Dermis blood vessel endothelial cell (primary cell): Measurements from ENCODE around the gene EXOC4. TPM values are rescaled to one million over a fixed set of nuclear protein-coding genes. Genes with fewer than 3 reads are reported as not detected.

Source experiments
- DNase-seq: peaks from one replicate; pipeline ENCODE4 v3.0.0; 2010
- total RNA-seq: library from RNA; depleted of rRNA; stranded (reverse); fragments of >200 nt; gene quantifications from 2 replicates; pipeline ENCODE4 v1.2.3, GENCODE V29; 2014

EXOC4 gene
- total RNA-seq, 1 donor from 2014 or later, result 112 TPM

DNA sequence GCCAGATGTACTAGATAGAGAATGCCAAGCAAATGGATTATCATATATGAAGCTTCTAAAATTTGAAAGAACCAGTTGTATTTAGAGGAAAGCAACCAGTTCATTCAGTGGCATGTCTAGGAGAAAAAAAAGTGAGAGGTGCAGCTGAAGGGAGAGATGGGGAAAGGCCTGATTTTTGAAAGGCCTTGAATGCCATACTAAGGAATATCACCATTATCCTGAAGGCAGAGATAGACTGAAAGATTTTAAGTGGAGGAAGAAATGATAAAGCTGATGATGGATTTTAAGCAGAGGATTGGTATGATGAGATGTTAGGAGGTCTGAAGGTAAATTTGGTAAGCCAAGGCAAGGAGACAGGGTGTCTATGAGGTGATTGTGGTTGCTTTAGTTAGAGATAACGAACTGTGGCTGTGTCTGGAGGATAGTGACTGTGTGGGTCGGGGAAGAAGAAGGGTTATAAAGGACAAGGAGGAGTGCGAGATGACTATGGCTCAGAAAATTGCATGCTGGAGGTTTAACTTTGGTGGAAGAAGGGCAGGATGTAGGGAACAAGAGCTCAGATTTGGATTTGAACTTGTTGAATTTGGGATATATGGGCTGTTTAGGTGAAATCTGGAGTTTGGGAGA, 330.8 kb downstream of the EXOC4 start:
- DNase-seq, result no peak

DNA sequence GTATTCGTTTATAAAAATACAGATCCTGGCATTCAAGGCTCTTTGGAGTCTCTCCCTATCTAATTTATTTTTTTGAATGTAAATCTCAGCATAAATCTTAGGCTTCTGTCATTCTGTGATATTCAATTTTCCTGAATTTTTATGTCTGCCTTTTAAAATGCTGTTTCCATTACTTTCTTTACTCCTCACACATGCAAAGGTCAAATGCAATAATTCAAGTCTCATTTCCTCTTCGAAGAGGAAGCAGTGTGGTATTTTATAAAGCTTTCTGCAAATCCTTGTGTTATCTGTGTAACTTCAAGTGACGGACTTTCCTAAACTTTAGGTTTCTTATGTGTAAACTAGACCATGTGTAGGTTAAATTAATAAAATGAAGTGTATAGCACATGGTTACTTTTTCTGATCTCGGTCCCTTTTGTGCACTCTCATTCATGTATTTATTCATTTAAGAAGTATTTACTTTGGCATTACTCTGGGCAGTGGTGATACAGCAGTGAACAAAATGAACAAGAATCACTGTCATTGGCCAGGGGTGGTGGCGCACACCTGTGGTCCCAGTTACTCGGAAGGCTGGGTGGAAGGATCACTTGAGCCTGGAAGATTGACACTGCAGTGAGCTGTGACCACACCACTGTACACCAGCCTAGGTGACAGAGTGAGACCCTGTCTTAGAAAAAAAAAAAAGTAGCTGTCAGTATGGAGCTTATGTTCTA, 332.2 kb downstream of the EXOC4 start:
- no peak for DNase-seq

DNA sequence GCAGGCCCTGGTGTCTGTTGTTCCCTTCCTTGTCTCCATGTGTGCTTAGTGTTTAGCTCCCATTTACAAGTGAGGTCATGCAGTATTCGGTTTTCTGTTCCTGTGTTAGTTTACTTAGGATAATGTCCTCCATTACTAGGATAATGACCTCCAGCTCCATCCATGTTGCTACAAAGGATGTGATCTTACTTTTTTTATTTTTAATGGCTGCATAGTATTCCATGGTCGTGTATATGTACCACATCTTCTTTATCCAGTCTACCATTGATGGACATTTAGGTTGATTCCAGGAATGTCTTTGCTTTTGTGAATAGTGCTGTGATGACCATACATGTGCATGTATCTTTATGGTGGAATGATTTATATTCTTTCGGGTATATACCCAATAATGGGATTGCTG, 333.4 kb downstream of the EXOC4 start:
- DNase-seq, result no peak

DNA sequence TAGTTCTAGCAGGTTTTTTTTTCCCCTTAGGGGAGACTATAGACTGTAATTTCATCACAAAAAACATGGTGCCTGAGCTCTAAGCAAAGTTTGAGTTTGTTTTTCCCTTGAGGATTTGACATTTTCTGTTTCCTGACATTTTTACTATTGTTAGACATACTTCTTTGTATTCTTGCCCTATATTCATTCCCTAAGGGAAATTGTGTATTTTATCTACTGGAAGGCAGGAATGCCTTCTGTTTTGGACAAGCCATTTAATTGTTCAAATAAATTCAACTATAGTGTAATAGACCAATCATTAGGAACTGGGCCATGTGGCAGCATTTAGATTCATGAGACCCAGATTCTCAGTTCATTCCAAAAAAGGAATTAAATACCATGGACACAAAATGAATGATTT, 335.0 kb downstream of the EXOC4 start:
- DNase-seq, result peak; percentile 26

DNA sequence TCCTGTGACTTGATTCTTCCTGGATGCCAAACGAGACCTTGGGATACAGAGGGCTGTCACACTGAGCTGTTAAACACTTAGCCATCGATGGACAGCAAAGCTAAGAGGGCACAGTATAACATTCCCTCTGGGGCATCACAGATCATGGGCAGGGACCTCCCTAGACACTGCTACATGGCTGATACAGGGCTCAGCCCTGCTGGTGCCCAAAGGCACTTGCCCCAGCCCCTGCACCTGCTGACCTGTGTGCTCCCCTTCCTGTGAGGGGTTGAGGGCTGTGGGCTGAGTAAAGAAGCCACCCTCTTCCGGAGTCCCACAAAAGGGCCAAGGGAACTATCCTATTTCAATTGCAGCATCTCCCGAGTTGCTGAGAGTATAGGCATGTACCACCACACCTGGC, 337.9 kb downstream of the EXOC4 start:
- DNase-seq, result no peak

DNA sequence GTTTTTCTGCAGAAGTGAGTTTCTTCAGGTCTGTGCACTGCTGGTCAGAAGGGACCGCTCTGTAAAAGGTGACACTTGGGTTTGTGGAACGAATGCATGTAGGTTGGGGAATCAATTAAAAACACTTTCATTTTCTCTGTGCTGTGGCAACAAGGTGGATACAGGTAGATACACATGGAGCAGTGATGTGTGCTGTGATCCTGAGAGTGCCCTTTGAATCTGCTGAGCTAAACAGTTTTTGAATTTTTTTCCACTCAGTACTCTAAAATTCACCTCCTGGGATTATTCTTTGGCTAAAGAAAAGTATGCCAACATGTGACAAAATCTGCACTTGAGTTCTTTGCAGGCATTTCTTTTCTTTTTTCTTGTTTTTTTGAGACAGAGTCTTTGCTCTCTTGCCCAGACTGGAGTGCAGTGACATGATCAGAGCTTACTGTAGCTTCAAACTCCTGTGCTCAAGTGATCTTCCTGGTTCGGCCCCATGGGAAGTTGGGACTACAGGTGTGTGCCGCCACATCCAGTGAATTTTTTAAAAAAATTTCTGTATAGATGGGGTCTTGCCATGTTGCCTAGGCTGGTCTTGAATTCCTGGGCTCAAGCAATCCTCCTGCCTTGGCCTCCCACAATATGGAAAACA, 338.9 kb downstream of the EXOC4 start:
- DNase-seq, result no peak

DNA sequence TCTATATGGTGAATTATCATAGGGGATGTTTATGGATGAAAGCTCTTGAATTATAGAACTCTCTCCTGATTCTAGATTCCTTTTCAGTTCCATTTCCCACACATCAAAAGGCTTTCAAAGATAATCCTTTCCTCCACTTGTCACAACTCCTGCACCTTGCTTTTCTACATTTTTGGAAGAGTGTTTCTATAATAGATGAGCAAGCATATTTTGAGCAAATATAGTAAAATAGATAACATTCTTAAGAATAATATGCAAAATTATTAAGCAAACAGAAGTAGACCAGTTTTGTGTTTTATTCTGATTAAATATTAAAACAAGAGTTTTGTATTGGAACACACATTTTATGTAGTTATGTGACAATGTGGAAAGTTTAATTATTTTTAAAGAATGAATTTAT, 340.7 kb downstream of the EXOC4 start:
- no peak for DNase-seq

DNA sequence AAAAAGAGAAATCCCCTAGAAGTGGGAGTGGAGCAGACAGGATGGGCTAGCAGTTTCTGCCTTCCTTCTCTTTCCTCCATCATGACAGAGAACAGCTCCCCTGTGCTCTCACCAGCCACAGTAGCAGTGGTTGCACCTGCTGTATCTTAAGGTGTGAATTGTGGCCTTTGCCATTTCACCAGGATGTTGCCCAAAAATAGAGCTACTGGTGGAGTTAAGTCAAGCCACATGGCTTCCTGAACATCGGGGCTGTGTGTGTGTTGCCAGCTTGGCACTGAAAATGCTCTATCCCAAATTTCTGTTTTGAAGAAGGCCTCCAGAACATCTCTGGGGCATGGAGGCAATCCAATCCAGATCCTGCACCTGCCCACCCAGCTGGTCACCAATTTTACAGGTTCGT, 348.7 kb downstream of the EXOC4 start:
- peak; percentile 14 for DNase-seq

DNA sequence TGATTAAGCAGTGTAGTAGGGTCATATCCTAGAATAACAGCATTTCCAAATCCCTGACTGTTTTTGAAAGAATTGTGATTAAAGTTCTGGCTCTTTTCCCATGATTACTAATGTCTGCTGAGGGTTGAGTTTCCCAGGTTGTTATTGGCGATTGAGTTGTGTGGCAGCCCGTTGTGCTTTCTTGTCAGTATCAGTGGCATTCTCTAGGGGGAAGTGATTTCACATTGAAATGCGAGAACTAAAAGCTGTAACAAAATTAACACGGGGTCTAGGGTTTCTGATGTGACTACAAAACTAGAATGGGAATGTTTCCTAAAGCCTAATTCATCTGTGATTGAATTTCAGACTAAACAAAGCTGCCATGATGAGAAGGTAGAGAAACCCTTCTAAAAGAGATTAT, 349.4 kb downstream of the EXOC4 start:
- DNase-seq, result peak; percentile 59

DNA sequence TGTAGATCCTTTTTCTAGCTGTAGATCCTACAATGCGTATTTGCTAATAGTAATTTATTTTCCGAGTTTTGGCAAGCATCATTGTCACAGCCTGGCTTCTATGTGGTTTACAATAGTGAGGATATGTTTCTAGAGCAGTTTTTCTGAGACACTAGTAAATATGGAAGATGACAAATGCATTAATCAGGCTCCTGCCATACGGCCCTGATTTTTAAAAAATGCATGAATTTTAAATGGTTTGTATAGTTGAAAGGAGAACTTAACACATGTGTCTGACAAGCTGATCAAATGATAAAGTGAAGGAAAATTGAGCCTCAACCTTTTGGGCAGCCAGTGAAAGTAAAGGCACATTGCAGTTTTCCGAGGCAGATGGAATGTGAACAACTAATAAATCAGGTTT, 354.1 kb downstream of the EXOC4 start:
- no peak for DNase-seq

DNA sequence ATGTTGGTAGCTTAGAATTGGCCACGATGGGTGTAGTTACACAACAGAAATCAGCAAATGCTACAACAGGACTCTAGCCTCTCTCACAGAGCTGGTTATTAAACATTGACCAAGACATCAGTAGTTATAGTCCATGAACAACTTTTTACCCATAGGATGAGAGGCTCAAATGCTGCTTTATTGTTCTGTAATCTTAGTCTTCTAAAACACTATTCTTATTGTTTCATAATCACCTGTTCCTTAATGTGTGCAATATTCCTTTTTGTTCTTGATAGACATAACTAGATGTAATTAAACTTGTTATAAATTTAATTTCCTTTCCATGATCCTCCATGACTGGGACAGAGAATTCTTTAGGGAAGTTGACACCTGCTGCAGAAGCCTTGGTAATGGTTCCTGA, 356.9 kb downstream of the EXOC4 start:
- no peak for DNase-seq

DNA sequence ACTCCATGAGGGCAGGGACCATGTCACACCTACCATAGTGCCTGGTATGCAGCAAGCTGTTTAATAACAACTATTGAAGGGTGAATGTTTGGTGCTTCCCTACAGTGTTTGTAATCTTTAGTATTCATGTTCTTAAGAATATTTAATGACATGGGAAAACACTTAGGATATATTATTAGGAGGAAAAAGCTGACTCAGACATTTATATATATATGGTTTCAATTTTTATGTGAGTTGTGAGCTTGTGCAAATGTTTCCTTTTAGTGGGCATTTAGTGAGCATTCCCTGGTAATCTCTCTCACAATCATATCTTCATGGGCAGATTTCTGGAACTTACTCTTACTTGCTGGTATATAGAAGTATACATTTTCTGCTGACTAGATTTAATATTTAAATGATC, 359.1 kb downstream of the EXOC4 start:
- DNase-seq, result no peak

DNA sequence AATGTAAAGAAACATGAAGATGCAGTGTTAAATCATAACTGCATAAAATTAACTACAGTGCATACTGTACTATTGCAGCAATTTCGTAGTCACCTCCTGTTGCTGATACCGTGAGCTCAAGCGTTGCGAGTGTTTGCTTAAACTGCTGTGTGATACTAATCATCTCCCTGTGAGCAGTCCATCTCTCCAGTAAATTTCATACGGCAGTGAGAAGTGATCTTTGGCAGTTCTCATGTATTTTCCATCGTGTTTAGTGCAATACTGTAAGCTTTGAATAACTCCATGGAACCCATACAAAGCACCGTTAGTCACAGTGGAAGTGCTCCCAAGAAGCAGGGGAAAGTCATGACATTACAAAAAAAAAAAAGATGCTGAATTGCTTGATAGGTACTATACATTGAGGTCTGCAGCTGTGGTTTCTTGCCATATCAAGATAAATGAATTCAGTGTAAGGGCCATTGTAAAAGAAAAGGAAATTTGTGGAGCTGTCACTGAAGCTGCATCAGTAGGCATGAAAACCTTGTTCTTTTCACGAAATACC, 360.4 kb downstream of the EXOC4 start:
- DNase-seq, result no peak

DNA sequence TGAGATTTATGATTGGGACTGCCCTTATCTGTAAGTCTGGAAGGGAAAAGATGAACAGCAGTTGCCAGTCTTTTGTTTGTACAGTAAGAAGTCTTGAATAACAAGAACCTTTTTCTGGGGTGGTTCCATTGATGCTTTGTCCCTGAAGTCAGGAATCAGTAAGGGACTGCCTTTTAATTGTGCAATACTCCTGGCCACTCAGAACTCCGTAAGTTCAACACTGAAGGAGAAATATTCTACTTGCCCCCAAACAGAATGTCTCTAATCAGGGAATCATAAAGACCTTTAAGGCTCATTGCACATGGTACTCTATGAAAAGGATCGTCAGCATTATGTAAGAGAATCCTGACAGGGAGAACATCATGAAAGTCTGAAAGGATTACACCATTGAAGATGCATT, 361.4 kb downstream of the EXOC4 start:
- DNase-seq, result no peak

DNA sequence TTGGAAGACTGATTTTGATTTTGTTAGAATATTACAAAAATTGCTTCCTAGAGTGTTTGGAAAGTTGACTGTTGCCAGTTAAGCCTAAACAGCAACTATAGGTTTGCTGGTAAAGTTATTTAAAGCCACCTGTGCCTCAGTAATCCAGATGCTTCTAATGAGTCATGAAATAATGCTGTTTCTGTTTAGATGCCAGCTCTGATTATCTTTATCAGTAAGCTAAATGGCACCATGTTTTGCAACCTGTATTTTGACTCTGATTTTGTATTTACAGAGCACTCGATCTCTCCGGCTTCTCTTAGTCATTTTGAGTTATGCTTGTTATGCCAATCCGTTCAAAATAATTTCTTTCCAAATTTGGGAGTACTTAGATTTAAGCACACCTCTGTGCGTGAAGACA, 366.1 kb downstream of the EXOC4 start:
- DNase-seq, result no peak

DNA sequence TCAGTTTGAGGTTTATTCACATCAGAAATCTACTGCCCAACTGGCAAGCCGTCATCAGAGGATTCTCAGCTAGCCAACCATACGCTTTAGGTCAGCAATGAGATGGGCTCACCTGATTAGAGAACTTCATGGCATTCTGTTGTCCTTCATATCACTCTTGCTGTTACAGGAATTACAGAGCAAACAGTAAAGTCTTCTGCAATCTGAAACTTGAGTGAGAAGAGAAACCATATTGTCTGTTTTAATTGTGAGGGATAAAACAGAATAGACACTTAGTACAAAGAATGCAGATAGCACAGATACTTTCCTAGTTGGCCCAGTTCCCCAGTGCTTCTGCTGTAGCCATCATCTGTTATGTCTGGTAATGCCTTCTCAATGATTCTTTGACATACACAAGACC, 366.6 kb downstream of the EXOC4 start:
- no peak for DNase-seq

DNA sequence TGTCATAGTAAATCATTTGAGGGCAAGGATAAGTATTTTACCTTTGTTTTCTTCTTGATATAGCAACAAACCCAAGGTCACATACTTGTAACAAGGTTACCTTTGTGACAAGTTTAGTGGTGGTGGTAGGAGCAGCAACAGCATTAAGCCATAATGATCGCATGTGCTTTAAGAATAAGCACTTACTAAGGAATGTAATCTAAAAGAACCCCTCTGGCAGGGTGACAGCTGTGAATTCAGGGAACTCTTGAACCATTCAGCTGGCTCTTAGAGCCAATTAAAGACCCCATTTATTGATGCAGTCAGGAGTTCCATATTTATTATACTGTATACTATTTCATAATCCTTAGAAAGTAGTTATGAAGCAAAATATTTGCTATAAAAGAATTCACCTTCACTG, 370.8 kb downstream of the EXOC4 start:
- DNase-seq, result no peak

DNA sequence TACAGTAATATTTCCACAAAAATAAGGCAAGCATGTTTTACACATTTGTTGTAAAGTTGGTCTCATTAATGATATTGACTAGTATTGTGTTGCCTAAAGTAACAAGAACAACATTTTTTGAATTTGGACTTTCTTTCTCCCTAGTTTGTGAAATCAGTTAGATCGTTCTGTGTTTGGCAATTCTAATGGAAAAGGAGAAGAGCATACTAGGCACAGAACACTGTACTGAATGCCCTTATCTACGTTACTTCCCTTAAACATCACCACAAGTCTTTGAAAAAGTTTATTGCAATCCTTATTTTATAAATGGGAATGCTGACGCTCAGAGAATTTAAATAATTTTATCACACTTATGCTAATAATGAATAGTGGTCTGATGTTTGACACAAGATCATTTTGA, 372.2 kb downstream of the EXOC4 start:
- no peak for DNase-seq

DNA sequence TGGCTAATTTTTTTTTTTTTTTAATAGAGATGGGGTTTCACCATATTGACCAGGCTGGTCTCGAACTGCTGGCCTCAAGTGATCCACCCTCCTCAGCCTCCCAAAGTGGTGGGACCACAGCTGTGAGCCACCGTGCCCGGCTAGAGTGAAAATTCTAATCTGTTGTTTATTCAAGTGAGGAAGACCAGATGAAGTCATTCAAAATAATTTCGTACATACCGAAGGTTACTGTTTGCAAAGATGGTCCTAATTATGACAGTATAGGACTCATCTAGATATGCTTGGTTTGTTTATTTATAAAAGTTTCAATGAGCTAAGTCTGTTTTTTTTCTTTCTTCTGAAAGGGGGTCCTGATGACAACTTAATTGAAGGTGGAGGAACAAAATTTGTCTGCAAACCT, 376.8 kb downstream of the EXOC4 start:
- no peak for DNase-seq

DNA sequence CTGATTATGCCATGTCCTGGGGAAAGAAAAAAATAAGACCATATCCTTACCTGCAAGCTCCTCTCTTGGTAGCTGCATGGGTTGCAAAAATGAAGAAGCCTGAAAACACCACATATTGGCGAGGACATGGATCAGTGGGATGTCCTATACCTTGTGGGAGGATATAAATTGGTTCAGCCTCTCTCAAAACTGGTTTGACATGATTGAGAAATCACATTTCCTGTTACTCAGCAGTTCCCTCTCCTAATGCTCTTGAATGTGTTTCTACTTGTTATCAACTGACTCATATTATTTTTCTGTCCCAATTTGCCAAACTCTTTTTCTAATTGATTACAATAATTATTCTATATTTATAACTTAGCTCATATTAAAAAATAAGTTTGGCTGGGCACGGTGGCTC, 380.2 kb downstream of the EXOC4 start:
- DNase-seq, result peak; percentile 25

DNA sequence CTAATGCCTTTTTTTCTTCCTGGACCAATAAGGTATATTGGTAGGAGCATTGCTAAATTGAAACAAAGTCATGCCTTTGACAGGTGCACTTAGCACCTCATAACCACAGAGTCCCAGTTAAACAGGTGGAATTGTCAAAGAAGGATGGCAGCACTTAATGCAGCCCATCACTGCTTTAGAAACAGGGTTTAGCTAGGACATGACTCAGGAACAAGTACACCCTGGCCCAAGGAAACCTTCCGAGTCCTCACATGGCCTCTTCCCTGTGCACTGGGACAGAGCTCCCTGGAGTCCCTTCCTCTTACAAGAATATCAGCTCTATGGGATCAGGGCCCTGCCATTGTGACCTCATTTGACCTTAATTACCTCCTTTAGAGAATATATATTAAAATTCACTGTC, 382.7 kb downstream of the EXOC4 start:
- no peak for DNase-seq

DNA sequence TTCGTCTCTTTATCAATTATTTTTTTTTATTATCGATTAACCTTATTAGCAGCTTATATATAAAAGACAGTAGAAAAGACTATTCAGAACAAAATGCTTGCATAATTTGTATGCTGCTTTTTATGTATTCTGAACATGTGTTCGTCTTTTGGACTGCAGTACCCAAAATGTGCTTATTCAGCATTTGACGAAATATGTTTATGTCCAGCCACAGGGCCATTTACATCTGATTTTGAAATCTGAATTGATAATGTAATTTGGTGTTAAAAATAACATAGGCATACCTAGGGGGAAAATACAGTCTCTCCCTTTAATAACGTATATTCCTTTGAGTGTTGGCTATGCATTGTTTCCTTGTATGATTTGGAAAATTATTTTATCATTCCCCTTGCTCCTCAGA, 386.0 kb downstream of the EXOC4 start:
- DNase-seq, result no peak

DNA sequence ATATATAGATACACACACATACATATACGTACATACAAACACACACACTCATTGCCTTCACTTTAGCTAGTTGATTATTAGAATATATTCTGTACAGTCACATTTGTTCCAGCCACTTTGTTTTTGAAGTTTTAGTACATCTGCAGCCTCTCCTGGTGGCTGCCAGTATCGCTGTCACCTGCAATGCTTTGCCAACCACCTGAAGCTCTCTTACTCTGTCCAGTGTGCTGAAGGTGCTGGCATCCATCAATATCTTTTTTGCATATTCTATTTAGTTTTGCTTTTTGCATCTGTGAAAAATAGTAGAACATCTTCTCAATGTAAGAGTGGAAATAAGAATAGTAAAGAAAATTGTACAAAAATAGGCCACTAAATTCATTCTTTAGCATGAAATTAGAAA, 388.6 kb downstream of the EXOC4 start:
- DNase-seq, result no peak

DNA sequence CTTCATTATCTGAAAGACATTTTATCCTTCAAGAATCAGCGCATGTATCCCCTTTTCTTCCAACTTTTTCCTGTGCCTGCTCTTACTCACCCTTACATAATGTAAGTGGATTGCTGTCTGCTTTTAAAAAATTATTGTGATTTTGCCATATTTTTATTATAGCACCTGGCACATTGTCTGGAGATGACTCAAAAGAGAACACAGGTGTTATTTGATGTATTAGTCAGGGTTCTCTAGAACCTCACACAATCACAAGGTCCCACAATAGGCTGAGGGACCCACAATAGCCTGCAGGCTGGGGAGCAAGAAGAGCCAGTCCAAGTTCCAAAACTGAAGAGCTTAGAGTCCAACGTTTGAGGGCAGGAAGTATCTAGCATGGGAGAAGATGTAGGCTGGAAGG, 390.0 kb downstream of the EXOC4 start:
- no peak for DNase-seq
